ENCODE results near the gene POMT1.
"Not testable (repeated sequence)": the region's sequence is repeated elsewhere in the genome, so short reads cannot be mapped to it uniquely, and the experiment has no call there.

POMT1 gene

DNA sequence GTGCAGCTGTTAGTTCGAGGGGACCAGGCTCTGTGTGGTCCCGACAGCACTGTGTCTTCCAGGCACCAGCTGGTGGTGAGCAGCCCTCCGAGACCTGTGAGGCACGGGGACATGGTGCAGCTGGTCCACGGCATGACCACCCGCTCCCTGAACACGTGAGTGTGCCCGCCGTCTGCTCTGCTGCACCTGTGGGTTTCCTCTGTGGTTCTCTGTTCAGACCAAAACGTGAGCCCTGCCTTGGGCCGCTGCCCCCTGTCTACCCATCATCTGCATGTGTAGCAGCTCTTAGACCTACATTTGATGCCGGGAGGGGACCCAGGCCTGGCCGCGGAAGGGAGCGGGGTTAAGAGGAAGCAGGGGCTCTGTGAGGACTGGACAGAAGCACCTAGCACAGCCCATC, 10.5 kb downstream of the POMT1 start:
- Histone ChIP-seq H3K4me2 (ENCODE audit: low read depth, low read length, poor library complexity, severe bottlenecking) (no peak overlapping the region), H3K36me3 (ENCODE audit: low read length) (peaks cover 6% of the 10 kb centered on the region), H4K20me1 (ENCODE audit: low read depth, low read length) (no peaks in the 10 kb centered on the region), H3F3A (ENCODE audit: insufficient read depth) (0 out of 2 replicates have a peak, but pooled peaks cover 6% of the 10 kb centered on the region), H3K9me3 (ENCODE audit: insufficient read depth, low read length) (no peaks in the 10 kb centered on the region), H3K79me2 (ENCODE audit: insufficient read depth, low read length) (no peaks in the 10 kb centered on the region), H3K27me3 (ENCODE audit: low read length) (no peaks in the 10 kb centered on the region), H2AFZ (ENCODE audit: low read depth, low read length, severe bottlenecking) (no peak overlapping the region), H3K9me2 (replicated peaks; ENCODE audit: insufficient read depth, low read length) (no peaks in the 10 kb centered on the region), H3K27ac (ENCODE audit: low read depth, low read length) (no peak overlapping the region), H3K9ac (ENCODE audit: low read length) (no peak overlapping the region), H3K4me3 (ENCODE audit: insufficient read depth, low read length, poor library complexity, severe bottlenecking) (no peak overlapping the region)
- no peak for TF ChIP-seq EZH2phosphoT487 (conservative IDR thresholded peaks at IDR 0.05; ENCODE audit: low read length)
- TF ChIP-seq, protein P1, sequence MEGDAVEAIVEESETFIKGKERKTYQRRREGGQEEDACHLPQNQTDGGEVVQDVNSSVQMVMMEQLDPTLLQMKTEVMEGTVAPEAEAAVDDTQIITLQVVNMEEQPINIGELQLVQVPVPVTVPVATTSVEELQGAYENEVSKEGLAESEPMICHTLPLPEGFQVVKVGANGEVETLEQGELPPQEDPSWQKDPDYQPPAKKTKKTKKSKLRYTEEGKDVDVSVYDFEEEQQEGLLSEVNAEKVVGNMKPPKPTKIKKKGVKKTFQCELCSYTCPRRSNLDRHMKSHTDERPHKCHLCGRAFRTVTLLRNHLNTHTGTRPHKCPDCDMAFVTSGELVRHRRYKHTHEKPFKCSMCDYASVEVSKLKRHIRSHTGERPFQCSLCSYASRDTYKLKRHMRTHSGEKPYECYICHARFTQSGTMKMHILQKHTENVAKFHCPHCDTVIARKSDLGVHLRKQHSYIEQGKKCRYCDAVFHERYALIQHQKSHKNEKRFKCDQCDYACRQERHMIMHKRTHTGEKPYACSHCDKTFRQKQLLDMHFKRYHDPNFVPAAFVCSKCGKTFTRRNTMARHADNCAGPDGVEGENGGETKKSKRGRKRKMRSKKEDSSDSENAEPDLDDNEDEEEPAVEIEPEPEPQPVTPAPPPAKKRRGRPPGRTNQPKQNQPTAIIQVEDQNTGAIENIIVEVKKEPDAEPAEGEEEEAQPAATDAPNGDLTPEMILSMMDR (IDR thresholded peaks at IDR 0.05; ENCODE audit: insufficient read depth, low read length, poor library complexity, severe bottlenecking), result no peak

GRCh38 chr9:131515559-131516031, 12.9 kb downstream of the POMT1 start:
- not testable (repeated sequence) for H3K4me2 ChIP-seq (ENCODE audit: low read depth, low read length, poor library complexity, severe bottlenecking); H3K27me3 ChIP-seq (ENCODE audit: low read length); H3K9me2 ChIP-seq (replicated peaks; ENCODE audit: insufficient read depth, low read length); H3K9ac ChIP-seq (ENCODE audit: low read length); H3K79me2 ChIP-seq (ENCODE audit: insufficient read depth, low read length); H3K4me3 ChIP-seq (ENCODE audit: insufficient read depth, low read length, poor library complexity, severe bottlenecking); H3F3A ChIP-seq (ENCODE audit: insufficient read depth); H3K36me3 ChIP-seq (ENCODE audit: low read length); H4K20me1 ChIP-seq (ENCODE audit: low read depth, low read length); H3K9me3 ChIP-seq (ENCODE audit: insufficient read depth, low read length); H2AFZ ChIP-seq (ENCODE audit: low read depth, low read length, severe bottlenecking)
- H3K27ac ChIP-seq (ENCODE audit: low read depth, low read length), result peak overlapping the region; percentile 29; the same call in 1 of the 2 replicates

DNA sequence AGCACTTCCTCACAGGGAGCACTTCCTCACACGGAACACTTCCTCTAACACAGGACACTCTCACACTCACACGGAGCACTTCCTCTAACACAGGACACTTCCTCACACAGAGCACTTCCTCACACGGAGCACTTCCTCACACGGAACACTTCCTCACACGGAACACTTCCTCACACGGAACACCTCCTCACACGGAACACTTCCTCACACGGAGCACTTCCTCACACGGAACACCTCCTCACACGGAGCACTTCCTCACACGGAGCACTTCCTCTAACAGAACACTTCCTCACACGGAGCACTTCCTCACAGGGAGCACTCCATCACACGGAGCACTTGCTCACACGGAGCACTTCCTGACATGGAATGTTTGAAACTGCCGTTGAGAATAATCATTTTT, 13.4 kb downstream of the POMT1 start:
- Histone ChIP-seq H3K79me2 (ENCODE audit: insufficient read depth, low read length) (no peaks in the 10 kb centered on the region), H3K9ac (ENCODE audit: low read length) (no peak overlapping the region), H3K9me2 (replicated peaks; ENCODE audit: insufficient read depth, low read length) (no peaks in the 10 kb centered on the region), H3K27ac (ENCODE audit: low read depth, low read length) (no peak overlapping the region), H3F3A (ENCODE audit: insufficient read depth) (0 out of 2 replicates have a peak, but pooled peaks cover 6% of the 10 kb centered on the region), H3K36me3 (ENCODE audit: low read length) (peaks cover 6% of the 10 kb centered on the region), H2AFZ (ENCODE audit: low read depth, low read length, severe bottlenecking) (no peak overlapping the region), H3K4me3 (ENCODE audit: insufficient read depth, low read length, poor library complexity, severe bottlenecking) (no peak overlapping the region), H3K9me3 (ENCODE audit: insufficient read depth, low read length) (no peaks in the 10 kb centered on the region), H3K27me3 (ENCODE audit: low read length) (no peaks in the 10 kb centered on the region), H4K20me1 (ENCODE audit: low read depth, low read length) (no peaks in the 10 kb centered on the region), H3K4me2 (ENCODE audit: low read depth, low read length, poor library complexity, severe bottlenecking) (no peak overlapping the region)
- no peak for TF ChIP-seq EZH2phosphoT487 (conservative IDR thresholded peaks at IDR 0.05; ENCODE audit: low read length)
- TF ChIP-seq, protein P1 (IDR thresholded peaks at IDR 0.05; ENCODE audit: insufficient read depth, low read length, poor library complexity, severe bottlenecking), result no peak

GRCh38 chr9:131516930-131517329, 14.2 kb downstream of the POMT1 start:
- Histone ChIP-seq H3K79me2 (ENCODE audit: insufficient read depth, low read length) (no peaks in the 10 kb centered on the region), H2AFZ (ENCODE audit: low read depth, low read length, severe bottlenecking) (no peak overlapping the region), H4K20me1 (ENCODE audit: low read depth, low read length) (no peaks in the 10 kb centered on the region), H3K4me3 (ENCODE audit: insufficient read depth, low read length, poor library complexity, severe bottlenecking) (no peak overlapping the region), H3K27ac (ENCODE audit: low read depth, low read length) (no peak overlapping the region), H3K9me3 (ENCODE audit: insufficient read depth, low read length) (no peaks in the 10 kb centered on the region), H3K27me3 (ENCODE audit: low read length) (no peaks in the 10 kb centered on the region), H3F3A (ENCODE audit: insufficient read depth) (0 out of 2 replicates have a peak, but pooled peaks cover 6% of the 10 kb centered on the region), H3K9me2 (replicated peaks; ENCODE audit: insufficient read depth, low read length) (no peaks in the 10 kb centered on the region), H3K9ac (ENCODE audit: low read length) (no peak overlapping the region), H3K4me2 (ENCODE audit: low read depth, low read length, poor library complexity, severe bottlenecking) (no peak overlapping the region), H3K36me3 (ENCODE audit: low read length) (peaks cover 6% of the 10 kb centered on the region)
- TF ChIP-seq, protein P1 (IDR thresholded peaks at IDR 0.05; ENCODE audit: insufficient read depth, low read length, poor library complexity, severe bottlenecking), result no peak
- TF ChIP-seq EZH2phosphoT487 (conservative IDR thresholded peaks at IDR 0.05; ENCODE audit: low read length), result no peak

Measured in SU-DHL-6 (cell line).